Fibroblast of skin of left biceps (primary cell): ENCODE data around the gene EPB41L4A.
"Not testable (repeated sequence)": the region's sequence is repeated elsewhere in the genome, so short reads cannot be mapped to it uniquely, and the experiment has no call there.

Experiments used
- DNase-seq, 2 experiments: peaks; one replicate each; pipeline ENCODE4 v3.0.0-alpha.2; 2013; ENCODE audit warnings: low read depth in 2 of 2

Gene EPB41L4A

GRCh38 chr5:112419164-112419985 is at the start of gene EPB41L4A:
TSS of gene EPB41L4A (minus strand) at chr5:112419277. CDS start at chr5:112419039, 238 bp downstream.
- DNase-seq: no peak

- no peak for DNase-seq
Observed at GRCh38 chr5:112467485-112467884, 48.4 kb upstream of the EPB41L4A start.

DNA sequence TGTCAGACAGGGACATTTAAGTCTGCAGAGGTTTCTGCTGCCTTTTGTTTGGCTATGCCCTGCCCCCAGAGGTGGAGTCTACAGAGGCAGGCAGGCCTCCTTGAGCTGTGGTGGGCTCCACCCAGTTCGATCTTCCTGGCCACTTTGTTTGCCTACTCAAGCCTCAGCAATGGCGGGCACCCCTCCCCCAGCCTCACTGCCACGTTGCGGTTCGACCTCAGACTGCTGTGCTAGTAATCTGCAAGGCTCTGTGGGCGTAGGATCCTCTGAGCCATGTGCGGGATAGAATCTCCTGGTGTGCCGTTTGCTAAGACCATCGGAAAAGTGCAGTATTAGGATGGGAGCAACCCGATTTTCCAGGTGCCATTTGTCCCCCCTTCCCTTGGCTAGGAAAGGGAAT is 47.2 kb upstream of the EPB41L4A start:
- DNase-seq: not testable (repeated sequence)

DNA sequence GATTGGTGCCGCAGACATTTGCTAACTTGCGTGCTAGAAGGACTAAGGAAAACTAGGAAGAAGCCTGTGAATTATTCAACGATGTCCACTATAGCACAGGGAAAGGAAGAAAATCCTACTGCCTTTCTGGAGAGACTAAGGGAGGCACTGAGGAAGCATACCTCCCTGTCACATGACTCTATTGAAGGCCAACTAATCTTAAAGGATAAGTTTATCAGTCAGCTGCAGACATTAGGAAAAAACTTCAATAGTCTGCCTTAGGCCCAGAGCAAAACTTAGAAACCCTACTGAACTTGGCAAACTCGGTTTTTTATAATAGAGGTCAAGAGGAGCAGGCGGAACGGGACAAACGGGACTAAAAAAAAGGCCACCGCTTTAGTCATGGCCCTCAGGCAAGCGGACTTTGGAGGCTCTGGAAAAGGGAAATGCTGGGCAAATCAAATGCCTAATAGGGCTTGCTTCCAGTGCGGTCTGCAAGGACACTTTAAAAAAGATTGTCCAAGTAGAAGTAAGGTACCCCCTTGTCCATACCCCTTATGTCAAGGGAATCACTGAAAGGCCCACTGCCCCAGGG is 28.2 kb upstream of the EPB41L4A start:
- DNase-seq: not testable (repeated sequence)

GRCh38 chr5:112445626-112446350 is 26.7 kb upstream of the EPB41L4A start:
- DNase-seq: no peak

DNA sequence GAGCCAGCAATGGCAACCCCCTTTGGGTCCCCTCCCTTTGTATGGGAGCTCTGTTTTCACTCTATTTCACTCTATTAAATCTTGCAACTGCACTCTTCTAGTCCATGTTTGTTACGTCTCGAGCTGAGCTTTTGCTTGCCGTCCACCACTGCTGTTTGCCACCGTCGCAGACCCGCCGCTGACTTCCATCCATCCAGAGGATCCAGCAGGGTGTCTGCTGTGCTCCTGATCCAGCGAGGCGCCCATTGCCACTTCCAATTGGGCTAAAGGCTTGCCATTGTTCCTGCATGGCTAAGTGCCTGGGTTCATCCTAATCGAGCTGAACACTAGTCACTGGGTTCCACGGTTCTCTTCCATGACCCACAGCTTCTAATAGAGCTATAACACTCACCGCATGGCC is 24.9 kb upstream of the EPB41L4A start:
- DNase-seq: not testable (repeated sequence)

GRCh38 chr5:112440031-112440430 is 21.0 kb upstream of the EPB41L4A start:
- DNase-seq: no peak

DNA sequence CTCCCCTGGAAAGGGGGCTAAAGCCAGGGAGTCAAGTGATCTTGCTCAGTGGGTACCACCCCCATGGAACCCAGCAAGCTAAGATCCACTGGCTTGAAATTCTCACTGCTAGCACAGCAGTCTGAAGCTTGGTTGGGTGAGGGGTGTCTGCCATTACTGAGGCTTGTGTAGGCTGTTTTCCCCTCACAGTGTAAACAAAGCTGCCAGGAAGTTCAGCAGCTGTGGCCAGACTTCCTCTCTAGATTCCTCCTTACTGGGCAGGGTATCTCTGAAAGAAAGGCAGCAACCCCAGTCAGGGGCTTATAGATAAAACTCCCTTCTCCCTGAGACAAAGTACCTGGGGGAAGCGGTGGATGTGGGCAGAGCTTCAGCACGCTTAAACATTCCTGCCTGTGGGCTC is 17.1 kb upstream of the EPB41L4A start:
- no peak for DNase-seq

DNA sequence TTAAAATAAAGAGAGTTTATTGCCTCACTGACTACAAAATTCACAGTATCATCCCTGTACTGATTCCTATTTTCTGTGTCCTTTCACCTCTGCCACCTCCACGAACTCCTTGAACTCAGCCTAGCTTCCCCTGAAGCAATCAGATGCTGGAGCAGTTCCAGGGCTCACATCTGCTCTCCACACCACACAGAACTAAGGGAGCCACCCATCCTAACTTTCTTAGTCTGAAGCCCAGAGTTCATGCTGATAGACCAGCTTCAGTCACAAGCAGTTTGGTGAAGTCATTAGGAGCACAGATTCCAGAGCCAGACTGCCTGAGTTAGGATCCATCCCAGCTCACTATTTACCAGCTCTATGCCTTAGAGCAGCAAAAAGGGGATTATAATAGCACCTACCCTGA is 15.6 kb upstream of the EPB41L4A start:
- no peak for DNase-seq

GRCh38 chr5:112426202-112426601 is 7.1 kb upstream of the EPB41L4A start:
- not testable (repeated sequence) for DNase-seq

DNA sequence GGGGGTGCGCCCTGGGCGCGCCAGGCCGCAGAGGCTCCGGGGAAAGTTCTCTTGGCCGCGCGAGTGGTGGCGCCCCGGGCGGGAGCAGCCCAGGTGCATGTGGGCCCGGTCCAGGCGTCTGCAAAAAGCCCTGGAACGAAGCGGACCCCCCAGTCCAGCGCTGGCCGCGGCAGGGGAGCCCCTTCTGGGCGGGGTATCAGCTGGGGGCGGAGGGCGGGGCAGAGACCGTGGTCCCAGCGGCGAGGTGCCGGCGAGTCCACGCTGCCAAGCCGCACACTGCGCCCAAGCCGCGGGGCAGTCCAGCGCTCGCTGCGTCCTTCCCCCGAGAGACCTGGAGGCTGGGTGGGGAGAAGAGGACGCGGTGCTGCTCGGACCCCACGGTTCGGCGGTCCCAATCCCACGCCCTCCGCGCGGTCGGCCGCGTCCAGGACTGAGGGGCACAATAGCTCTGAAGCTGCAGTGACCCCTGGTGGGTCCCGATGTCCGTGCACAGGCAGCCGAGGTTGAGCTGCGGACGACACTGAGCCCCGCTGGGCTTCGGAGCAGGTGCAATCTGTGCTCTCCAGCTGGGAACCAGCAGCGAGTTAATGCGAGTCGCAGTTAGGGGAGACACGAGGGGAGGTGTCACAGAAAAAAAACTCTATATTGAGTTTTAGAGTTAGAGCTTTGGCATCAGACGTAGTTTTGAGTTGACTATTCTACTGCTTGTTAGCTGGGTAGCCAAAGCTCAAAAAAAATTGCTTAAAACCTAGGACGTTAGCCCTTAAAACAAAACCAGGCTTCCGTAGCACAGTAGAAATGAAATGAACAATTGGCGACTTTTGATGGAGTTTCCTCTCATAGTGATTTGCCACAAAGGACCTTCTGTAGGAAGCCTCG is 1.1 kb upstream of the EPB41L4A start:
- DNase-seq: peak in 1 of 2 experiments; percentile 3

GRCh38 chr5:112418659-112419163 is 366 bp downstream of the EPB41L4A start:
- no peak for DNase-seq

- no peak for DNase-seq
Observed at GRCh38 chr5:112417931-112418658, 982 bp downstream of the EPB41L4A start.

GRCh38 chr5:112415552-112415951 is 3.5 kb downstream of the EPB41L4A start:
- no peak for DNase-seq

DNA sequence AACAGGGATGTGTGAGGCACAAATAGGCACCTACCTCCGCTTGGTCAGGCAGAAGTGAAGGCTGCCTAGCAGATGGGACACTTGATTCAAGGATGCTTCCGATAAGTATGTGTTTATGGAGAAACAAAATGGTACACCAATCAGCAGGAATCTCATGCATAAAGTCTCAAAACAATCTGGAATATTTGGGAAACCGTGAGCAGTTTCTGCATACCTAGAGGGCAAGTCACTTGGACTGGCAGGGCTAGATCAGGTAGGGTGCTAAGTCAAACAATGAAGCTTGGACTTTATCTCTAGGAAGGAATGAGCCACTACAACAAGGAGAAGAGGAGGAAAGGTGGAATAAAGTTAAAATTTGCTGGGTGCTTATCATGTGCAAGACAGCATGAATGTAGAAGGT is 5.5 kb downstream of the EPB41L4A start:
- DNase-seq: no peak

DNA sequence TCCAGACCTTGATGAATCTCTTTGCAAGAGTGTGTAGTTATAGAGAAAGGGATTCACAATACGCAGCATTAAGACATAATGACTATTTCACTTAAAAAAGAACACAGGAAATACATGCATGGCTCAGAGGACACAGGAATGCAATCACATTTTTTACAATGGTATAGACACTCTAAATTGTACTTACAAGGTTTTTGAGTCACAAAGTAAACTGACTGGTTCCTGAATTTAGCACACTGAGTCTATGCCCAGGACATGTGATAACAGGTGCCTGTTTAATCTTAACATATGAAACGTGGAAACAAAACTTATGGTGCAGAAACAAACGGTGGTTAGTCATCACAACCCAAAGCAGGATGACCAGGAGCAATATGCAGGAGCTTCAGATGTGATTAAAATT is 6.7 kb downstream of the EPB41L4A start:
- no peak for DNase-seq

DNA sequence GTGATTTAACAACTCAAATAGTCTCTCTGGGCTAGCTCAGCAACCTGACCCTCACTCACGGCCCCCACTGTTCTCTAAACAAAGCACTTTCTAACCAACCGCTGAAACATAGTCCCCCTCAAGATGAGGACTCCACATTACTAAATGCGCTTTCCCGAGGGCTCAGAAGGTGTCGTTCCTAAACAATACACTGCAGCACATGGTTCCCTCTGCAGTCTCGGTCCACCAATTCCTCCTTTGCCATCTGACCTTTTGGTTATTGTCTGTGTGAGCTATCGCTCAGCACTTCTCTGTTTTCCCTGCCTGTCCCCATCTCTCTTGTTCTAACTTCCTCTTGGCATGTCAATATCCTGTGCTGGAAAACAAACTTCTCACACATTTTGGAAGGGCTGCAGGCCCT is 7.2 kb downstream of the EPB41L4A start:
- no peak for DNase-seq

DNA sequence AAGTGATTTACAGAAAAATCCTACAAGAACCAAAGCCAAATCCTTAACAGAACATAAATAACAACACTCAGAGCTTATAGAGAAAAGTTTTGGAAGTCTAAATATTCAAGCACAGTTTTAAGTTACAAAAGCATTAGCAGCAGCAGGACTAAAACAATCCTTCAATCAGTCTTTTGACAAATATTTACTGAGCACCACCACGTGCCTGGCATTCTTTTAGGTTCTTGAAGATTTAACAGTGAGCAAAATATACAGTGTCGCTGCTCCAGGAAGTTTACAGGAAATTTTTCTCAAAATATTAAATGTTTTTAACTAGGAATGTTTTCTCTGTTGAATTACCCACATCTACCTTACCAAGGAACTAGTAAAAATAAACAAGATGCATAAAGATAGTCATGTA is 11.4 kb downstream of the EPB41L4A start:
- no peak for DNase-seq

GRCh38 chr5:112407240-112407639 is 11.8 kb downstream of the EPB41L4A start:
- DNase-seq: no peak

DNA sequence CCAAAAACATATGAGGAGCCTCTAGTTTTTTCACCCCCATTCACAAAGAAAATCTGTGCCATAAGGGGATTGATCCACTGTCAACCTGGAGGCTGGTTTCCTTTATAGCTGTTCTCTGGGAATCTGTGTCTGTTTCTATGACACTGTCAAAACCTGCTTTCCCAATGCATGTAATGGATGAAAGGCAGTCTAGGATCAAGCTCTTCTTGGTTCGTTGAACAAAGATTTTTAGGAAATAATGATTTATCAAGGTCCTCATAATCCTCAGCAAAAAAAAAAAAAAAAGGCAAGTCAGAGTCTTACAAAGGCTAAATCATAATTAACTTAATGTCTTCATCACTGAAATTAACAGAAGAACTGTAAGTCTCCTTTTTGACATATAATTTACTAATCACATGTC is 16.0 kb downstream of the EPB41L4A start:
- DNase-seq: no peak

DNA sequence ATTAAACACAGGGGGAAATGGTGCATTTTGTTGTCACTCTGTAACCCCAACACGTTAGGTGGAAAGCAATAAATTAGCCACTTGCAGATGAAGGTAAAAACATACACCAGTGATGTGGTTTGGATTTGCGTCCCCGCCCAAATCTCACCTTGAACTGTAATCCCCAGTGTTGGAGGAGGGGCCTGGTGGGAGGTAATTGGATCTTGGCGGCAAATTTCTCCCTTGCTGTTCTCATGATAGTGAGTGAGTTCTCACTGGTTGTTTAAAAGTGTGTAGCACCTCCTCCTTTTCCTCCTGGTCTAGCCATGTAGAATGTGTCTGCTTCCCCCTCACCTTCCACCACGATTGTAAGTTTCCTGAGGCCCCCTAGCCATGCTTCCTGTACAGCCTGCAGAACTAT is 17.2 kb downstream of the EPB41L4A start:
- no peak for DNase-seq
